Measurements from ENCODE around the gene ZBTB20.

ZBTB20 gene

DNA sequence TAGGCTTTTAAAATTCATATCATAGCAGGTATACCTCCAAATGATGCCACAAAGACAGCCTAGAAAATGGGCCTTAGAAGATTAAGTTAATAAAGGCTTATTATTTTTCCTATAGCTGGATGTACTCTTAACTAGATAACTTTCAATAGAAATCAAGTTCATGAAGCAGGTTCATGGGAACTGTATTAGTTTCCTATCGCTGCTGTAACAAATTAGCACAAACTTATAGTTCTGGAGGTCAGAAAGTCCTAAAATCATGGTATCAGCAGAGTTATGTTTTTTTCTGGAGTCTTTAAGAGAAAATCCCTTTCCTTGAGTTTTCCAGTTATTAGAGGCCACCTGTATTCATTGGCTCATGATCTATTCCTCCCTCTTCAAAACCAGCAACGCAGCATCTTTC is 583.4 kb downstream of the ZBTB20 start:
- DNase-seq: no peak

DNA sequence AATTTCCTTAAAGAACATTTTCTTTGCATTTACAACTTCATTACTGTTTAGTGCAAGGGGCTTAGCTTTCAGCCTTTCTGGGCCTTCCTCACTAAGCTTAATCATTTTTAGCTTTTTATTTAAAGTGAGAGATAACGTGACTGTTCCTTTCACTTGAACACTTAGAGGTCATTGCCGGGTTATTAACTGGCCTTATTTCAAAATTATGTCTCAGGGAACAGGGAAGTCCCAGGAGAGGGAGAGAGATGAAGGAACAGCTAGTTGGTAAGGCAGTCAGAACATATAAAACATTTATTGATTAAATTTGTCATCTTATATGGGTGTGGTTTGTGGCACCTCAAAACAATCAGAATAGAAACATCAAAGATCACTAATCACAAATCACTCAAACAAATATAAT is 584.5 kb downstream of the ZBTB20 start:
- no peak for DNase-seq

DNA sequence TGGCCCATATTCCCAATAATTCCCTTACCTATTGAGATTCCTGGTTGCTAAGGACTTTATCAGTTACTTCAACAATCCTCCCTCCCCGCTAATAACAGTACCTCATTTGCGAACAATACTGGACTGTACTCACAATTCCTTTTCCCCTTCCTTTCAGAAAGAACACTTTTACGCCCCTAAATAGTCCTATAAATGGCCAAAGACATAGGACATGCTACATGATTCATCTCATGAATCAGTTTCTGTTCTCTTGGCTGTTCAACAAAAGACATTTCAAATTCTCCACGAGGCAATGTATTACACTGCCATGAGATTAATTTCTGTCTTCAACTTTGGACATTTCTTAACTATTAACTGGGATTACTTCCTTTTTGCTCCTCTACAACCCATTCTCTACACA is 588.8 kb downstream of the ZBTB20 start:
- DNase-seq: no peak

DNA sequence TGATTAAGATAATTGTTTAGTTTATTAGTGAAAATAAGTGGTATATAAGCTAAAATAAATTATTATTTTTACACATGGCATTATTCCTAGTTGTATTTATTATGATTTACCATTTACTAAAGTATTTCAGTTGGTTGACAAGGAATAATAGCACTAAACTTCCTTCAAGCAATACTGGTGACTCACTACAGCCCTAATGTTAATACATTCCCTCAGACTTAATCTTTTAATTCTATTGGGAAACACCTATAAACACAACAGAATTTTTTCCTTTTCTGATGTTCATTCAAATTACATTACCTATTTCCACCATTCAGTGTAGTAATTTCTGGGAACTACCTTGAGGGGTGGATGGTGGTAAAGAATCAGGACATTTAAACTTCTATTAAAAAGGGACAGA is 589.3 kb downstream of the ZBTB20 start:
- no peak for DNase-seq

DNA sequence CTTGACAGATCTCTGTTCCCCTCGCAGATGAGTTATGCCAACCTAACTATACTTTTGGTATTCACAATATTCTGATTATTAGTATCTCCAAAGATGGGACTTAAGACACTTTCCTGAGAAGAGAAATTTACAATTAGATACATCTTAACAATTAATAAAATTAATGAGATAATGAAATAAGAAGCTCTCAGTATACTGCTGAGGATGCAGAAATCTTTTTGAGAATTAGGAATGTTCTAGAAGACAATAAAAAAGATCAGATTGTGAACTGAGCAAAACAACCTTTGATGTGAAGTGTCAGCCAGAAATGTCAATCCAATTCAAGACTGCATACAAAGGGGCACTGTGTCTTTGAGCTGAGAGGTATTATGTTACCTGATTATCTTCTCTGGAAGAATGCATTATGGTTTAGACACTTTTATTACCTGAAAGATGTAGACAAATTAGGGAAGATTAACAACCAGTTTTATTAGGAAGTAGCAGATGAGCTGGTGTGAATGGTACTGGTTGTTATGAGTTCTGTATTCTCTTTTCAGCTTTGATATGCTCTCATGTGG is 590.4 kb downstream of the ZBTB20 start:
- no peak for DNase-seq

DNA sequence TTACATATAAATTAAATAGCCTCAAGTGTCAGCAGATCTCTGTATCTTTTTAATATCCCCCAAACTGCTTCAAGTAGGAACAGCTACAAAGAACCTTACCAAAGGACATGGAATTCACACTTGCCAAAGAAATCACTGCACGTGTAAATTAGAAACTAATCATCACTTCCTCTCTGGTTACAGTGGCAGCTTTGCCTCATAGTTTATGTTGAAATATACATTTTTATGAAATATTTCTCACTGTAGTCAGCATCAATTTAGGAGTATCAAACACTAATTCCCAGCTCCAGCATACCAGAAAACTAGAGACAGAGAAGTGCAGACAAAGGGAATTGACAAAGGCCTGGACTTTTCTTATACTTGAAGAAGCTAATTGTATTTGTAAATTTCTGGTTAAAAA is 592.4 kb downstream of the ZBTB20 start:
- no peak for DNase-seq

DNA sequence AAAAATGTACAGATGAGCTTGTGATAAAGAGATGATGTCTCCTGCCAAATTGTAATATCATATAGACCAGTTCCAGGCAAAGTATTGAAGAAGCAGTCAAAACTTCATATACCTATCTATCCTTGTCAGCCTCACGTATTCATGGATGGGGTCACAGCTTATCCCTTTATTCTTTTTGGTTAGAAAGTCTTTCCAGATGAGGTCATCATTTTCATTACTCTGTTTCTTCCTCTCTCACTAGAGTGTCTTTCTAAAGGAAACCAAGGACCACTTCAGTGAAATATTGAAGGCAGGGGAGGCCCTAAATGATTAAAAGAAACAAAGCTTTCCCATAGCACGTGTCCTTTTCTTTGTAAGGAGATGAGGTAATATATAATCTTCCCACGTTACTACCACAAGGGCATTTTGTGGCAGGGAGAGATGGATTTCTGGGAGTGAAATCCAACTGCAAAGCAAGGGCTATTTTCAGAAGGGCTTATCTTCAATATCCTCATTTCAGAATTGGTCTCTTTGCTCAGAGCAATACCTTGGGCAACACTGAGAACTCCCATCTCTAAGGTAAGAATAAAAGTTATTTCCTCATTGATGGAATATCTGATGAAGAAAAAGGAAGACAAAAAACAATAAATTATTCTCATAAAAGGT is 593.0 kb downstream of the ZBTB20 start:
- no peak for DNase-seq

DNA sequence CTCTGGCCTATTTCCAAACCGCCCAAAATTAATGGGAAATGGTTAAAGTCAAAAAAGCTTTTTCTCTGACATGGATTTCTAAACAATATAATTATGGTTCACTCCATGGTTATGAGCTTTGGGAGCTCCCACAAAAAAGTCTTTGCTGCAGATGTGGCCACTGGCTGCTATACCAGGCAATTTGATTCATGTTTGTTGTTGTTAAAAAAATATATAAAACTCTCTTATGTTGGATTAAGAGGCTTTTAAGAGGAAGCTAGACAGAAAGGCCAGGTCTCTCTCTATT is 594.6 kb downstream of the ZBTB20 start:
- DNase-seq: no peak

DNA sequence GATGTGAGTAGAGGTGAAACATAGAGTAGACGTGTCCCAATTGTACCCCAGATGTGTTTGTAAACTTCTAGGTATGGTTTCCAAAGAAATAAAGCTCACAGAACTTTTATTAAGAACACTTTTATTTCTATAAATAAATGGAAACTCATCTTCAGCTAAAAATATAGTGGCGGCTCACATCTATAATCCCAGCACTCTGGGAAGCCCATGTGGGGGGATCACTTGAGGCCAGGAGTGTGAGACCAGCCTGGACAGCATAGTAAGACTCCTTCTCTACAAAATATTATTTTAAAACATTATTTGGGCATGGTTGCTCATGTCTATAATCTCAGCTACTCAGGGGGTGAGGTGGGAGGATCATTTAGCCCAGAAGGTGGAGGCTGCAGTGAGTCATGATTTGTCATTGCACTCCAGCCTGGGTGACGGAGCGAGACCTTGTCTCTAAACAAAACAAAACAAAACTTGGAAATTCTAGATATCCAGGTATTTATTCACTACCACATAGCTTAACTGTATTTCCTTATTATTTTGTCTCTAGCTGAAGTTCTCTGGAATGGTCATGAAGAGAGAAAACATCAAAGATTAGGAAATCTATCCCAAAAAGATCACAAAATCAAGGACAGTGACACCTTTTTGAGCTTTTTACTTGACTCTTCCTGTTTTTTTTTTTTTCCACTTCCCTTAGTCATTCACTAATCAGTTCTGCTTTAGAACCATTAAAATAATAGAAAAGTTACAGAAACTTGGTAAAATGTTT is 595.1 kb downstream of the ZBTB20 start:
- no peak for DNase-seq

DNA sequence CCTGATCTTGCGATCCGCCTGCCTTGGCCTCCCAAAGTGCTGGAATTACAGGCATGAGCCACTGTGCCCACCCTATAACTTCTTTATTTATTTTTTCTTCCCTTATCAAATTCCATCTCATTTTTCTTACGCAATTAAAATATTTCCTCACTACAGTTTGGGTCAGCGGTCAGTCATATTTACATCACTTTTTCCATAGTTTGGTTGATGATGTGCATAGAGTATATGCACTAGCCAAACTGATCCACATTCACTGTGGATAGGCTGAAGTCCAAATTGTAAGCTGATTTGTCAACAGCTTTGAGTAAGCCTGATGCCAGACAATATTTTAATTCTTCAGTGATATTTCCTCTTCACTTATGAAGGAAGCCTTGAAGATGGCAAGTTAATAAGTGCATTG is 596.9 kb downstream of the ZBTB20 start:
- no peak for DNase-seq

DNA sequence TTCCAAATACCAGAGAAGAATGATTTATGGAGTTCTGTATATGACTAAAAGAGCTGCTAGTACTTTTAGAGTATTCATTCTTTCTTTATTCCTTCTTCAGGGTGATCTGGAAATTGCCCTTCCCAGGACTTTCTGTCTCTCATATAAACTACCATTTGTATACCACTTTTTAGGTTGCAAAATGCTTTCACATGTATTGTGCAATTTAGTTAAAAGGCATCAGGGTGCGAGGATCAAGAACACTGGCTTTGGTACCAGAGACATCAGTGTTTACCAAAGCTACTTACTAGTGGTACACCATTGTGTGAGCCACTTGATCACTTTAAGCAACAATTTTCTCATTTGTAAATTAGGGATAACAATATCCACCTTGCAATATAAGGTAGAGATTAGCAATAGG is 601.9 kb downstream of the ZBTB20 start:
- DNase-seq: no peak

DNA sequence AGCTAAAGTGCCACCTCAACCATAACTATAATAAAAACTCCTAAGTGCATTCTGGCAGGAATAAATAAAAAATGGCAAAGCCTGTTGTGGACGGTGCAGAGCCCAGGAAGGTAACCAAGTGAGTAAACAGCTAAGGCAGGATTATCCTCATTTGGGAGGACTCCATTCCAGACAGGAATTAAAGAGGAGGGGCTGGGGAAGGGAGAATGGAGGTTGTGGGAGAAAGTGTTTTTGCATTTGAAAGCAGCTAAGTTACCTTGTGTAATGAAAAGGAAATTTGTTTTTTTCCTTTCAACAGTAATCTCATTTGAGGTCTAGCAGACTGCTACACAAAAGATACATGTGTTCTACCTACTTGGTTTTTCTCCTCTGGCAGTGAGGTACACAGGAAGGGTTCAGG is 604.7 kb downstream of the ZBTB20 start:
- DNase-seq: no peak

DNA sequence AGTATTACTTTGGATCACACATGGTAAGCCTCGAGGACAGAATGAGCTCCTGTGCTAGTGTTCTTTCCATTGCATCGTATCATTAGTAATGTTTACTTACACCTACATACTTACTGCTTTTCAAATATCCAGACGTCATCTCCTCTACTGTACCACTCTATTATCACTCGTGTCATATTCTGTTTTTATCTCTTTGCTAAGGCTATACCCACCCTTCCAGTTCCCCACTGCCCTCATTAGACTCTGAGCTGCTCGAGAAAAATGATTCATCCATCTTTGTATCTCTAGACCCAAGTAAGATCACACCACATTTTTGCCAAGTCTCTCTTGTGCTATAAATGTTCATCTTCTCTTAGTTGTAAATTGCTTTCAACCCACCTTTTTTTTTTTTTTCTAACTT is 607.6 kb downstream of the ZBTB20 start:
- DNase-seq: no peak

DNA sequence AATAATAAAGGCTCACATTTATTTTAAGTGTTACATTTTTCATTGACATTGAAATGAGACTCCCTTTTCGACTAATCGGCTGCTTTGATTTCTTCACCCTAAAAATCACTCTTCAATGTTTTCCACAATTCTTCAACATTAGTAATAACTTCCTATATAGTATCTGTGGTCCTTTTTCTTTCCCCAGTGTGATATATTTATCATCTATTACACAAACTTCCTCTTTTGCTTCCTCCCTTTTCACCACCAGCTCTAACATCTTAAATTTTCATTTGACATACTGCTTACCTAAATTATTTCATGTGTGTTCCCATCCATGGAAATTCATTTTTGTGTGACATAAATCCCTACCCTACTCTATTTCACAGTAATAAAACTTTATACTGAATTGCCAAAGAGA is 608.9 kb downstream of the ZBTB20 start:
- DNase-seq: no peak

DNA sequence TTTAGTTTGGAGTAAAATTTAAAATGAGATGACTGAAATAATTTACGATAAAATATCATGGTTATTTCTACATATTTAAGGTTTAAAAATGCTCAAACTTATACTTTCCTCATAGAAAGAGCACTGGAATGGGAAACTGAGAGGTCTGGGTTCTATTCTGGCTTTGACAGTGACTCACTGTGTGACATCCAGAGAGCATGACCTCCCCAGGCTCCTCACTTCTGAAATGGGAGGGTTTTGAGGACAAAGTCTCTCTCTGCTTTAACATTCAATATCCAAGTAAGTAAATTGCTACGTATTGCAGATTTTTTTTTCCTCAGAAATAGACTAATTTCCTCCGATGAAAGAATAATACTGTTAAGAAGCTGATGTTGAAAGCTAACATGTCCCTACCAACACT is 618.6 kb downstream of the ZBTB20 start:
- DNase-seq: no peak

DNA sequence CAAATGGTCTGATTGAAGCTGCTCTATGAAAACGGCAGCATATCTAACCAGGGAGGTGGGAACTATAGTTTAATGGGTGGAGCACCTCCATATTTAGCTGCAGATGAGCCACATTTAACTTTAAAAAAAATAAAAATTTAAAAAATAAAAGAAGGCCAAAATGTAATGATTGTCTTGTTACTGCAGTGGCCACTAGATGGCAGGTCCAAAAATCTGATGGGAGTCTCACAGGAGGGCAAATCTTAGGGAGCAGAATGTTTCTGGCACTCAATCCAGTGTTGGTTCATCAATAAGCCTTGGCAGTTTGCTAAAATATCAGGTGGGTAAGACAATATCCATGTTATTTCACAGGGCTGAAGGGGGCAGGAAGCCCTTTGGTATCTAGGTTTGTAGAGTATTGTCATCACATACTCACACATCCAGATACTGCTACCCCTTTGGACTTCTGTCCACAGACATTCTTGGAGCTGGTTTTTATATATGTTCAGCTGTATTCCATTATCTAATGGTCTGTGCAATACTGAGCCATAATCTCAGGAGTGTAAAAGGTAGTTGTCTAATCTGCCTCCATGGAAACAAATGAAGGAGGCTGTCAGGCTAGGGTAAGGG is 619.9 kb downstream of the ZBTB20 start:
- no peak for DNase-seq

DNA sequence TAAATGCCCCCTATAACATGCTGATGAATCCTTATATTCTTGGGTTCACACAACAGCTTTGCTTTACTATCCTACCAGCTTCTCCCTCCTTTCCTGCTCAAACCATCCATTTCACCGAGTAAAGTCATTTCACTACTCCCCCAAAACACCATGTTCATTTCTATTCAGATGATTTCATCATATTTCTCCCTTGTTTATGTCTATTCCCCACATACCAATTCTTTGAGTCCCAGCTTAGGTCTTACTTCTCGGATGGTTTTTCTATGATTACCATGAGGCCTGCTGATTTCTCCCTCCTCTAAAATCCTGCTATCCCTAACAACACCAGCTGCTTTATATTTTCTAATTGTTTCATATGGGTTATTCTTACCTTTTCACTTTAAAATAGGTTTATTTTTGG is 621.8 kb downstream of the ZBTB20 start:
- DNase-seq: no peak

DNA sequence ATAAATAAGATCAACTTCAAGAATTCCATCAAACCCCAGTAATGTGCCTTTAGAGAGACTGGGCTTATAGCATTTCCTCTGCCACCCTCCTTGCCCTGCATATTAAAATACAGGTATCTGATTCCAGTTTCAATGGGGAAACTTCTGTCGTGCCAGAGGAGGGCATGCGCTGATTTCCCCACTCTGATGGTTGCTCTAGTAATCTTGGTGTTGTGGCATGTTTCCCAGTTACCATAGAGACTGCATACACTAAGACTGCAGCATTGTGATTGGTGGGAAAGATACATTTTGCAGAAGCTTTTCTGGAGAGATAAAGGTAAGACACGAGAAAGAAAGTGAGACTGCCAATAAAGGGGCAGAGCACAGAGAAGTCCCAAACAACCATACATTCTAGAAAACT is 627.7 kb downstream of the ZBTB20 start:
- no peak for DNase-seq

DNA sequence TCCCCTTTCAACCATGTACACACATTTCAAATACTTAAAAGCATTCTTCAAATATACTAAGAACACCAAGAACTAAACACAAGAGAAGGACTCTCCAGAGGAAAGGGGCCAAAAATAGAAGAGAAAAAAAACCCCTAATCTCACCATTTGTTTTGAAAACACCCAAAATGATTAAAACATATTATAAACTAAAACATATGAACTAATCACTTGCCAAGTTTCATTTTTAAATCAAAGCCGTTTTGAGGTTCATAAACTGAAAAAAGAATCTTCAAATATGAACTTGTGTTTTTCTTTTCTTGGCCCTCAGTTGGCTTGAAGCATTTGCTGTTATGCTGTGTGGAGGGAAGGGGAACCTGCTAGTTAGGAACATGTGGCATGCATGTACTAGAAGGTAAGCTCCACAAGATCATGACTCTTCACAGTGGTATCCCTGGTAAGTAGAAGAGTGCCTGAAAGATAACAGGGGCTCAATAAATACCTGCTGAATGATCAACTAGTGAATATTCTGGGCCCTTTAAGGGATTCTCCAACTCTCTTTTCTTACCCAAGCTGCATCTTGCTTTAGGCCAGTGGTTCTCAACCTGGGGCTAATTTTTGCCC is 628.8 kb downstream of the ZBTB20 start:
- no peak for DNase-seq

DNA sequence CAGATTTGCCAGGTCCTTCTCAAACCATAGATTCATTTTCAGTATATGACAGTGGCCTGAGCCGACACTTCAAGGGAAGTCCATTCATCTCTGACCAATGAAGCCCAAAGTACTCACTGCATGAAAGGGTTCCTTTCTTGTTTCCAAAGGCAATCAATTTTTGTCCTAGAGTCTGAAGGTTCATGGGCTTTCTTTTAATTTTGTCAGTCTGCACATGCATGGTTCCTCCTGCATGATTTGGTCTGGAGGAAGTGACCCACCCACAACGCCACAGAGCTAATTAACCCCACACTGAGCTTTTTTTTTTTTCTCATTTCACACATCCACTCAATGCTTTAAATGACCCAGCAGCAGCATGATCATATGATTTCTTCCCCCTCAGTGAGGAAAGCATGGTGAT is 636.9 kb downstream of the ZBTB20 start:
- no peak for DNase-seq

DNA sequence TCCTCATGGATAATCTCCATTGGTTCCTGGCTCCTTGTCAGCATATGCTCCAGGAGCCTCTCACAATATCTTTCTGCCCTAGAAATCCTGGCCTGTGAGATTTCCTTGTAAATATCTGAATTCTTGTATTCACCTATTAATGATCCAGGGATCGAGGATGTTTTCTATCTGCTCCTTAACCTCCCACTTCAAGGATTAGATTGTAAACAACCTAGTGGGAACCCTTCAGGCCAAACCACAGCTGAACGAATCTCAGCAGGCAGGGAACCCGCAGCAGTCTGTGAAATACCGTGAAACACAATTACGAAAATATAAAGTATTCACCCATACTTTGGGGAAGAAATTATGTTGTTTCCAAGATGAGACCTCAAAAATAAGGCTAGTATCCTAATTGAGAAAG is 637.3 kb downstream of the ZBTB20 start:
- no peak for DNase-seq

DNA sequence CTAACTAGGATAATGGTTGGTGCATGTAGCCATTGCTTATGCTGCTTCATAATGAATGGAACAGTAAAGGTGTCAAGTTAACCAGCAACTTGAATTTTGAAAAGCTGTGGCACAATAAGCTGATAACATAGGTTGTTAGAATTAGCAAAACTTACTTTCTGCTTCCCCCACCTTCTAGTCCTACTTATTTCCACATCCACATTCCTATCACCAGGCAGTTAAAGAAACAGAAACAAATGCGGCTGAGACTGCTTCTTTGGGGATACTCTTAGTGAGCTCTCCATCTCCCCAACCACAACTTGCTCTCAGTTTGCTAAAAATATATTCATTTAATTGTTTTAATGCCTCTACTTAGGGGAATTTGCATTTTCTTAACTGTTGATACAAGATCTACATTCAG is 638.1 kb downstream of the ZBTB20 start:
- DNase-seq: no peak

DNA sequence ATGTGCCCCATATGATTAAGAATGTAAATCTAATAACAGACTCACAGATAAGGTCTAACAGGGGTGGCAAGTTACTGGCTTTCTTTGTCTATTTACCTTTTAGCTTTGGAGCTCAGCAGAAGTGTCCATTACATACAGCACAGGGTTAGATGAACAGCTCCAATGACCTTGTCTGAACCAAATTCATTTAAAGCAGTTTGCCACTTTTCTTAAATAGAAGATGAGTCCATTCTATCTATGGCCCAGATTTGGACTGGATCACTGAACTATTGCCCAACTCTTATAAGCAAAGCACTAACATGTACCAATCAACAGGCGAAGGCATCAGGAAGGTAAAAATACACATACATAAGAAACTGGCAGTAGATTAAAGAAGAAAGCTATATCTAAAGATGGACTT is 638.9 kb downstream of the ZBTB20 start:
- DNase-seq: no peak
